Stimulated activated CD8-positive, alpha-beta memory T cell treated with anti-CD3 and anti-CD28 coated beads, Interleukin-15, amount 100 ng/mL, for 4 hours (primary cell): ENCODE data around the gene ACTL8.

Source experiments
- DNase-seq, 2 donors: peaks; one replicate each; pipeline ENCODE4 v3.0.0-alpha.2; 2020; ENCODE audit warnings: low read depth in 2 of 2

The ACTL8 gene

GRCh38 chr1:17805869-17806684 is 50.9 kb downstream of the ACTL8 start:
- no peak for DNase-seq

GRCh38 chr1:17808816-17809215 is 53.7 kb downstream of the ACTL8 start:
- no peak for DNase-seq

GRCh38 chr1:17810668-17811067 is 55.5 kb downstream of the ACTL8 start:
- no peak for DNase-seq

GRCh38 chr1:17816511-17816910 is 61.4 kb downstream of the ACTL8 start:
- DNase-seq = no peak

- DNase-seq = no peak
Measured at GRCh38 chr1:17819129-17819802, 64.1 kb downstream of the ACTL8 start.

GRCh38 chr1:17820198-17820597 is 65.1 kb downstream of the ACTL8 start:
- DNase-seq = no peak

- no peak for DNase-seq
Measured at GRCh38 chr1:17822741-17823426, 67.8 kb downstream of the ACTL8 start.

GRCh38 chr1:17825273-17826164 is 70.4 kb downstream of the ACTL8 start:
- DNase-seq = no peak

GRCh38 chr1:17826165-17826488 is 71.0 kb downstream of the ACTL8 start:
- no peak for DNase-seq

- no peak for DNase-seq
Measured at GRCh38 chr1:17828991-17829390, 73.9 kb downstream of the ACTL8 start.

- no peak for DNase-seq
Measured at GRCh38 chr1:17829579-17829978, 74.4 kb downstream of the ACTL8 start.

- no peak for DNase-seq
Measured at GRCh38 chr1:17831597-17831996, 76.5 kb downstream of the ACTL8 start.

GRCh38 chr1:17833661-17834501 is 78.7 kb downstream of the ACTL8 start:
- no peak for DNase-seq

- DNase-seq = no peak
Measured at GRCh38 chr1:17834561-17835100, 79.5 kb downstream of the ACTL8 start.

GRCh38 chr1:17837233-17838030 is 82.3 kb downstream of the ACTL8 start:
- no peak for DNase-seq

- no peak for DNase-seq
Measured at GRCh38 chr1:17839641-17840196, 84.6 kb downstream of the ACTL8 start.

GRCh38 chr1:17841944-17842343 is 86.8 kb downstream of the ACTL8 start:
- no peak for DNase-seq

GRCh38 chr1:17842686-17843085 is 87.6 kb downstream of the ACTL8 start:
- DNase-seq = no peak

GRCh38 chr1:17844185-17844826 is 89.2 kb downstream of the ACTL8 start:
- no peak for DNase-seq
